Stimulated activated CD8-positive, alpha-beta memory T cell treated with anti-CD3 and anti-CD28 coated beads, Interleukin-15, amount 100 ng/mL, for 48 hours (primary cell): ENCODE data around the gene IPO5.
"Not testable (repeated sequence)": the region's sequence is repeated elsewhere in the genome, so short reads cannot be mapped to it uniquely, and the experiment has no call there.

Experiments used
- DNase-seq, 2 donors: peaks; one replicate each; pipeline ENCODE4 v3.0.0-alpha.2; 2020; ENCODE audit warnings: low read depth in 2 of 2

IPO5 gene

DNA sequence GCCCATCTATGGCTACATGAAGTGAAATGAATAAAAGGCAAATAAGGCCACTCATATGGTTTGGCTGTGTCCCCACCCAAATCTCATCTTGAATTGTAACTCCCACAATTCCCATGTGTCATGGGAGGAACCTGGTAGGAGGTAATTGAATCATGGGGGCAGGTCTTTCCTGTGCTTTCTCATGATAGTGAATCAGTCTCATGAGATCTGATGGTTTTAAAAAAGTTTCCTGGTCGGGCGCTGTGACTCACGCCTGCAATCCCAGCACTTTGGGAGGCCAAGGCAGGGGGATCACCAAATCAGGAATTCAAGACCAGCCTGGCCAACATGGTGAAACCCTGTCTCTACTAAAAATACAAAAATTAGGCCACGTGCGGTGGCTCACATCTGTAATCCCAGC, 4.2 kb upstream of the IPO5 start:
- DNase-seq = not testable (repeated sequence)

DNA sequence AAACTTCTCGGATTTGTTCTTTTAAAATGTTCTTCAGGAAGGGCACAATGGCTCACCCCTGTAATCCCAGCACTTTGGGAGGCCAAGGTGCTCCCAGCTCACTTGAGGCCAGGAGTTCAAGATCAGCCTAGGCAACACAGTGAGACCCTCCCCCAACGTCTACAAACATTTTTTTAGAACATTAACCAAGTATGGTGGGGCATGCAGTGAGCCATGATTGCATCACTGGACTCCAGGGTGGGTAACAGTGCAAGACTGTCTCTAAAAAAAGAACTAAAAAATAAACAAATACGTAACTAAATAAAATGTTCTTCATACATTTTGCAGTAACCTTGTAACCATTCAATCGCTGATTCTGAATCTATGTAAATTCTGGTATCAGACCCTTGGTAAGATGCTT, 2.1 kb upstream of the IPO5 start:
- DNase-seq = no peak

DNA sequence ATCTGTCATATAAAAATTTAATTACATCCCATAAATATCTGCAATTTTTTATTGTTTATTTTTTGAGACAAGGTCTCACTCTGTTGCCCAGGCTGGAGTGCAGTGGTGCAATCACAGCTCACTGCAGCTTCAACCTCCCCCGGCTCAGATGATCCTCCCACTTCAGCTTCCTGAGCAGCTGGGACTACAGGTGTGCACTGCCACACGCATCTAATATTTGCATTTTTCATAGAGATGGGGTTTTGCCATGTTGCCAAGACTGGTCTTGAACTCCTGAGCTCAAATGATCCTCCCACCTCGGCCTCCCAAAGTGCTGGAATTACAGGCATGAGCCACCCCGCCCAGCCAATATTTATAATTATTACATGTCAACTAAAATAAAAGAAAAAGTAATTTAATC, 644 bp upstream of the IPO5 start:
- not testable (repeated sequence) for DNase-seq

DNA sequence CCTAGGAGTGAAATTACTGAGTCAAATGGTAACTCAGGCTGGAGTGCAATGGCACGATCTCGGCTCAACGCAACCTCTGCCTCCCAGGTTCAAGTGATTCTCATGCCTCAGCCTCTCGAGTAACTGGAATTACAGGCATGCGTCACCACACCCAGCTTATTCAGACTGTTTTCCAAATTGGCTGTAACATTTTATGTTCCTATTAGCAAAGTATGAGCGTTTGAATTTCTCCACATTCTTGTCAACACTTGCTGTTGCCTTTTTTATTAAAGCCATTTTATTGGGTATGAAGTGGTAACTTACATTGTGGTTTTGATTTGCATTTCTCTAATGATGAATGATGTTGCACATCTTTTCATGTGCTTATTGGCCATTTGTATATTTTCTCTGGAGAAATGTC, 7.9 kb downstream of the IPO5 start:
- no peak for DNase-seq

DNA sequence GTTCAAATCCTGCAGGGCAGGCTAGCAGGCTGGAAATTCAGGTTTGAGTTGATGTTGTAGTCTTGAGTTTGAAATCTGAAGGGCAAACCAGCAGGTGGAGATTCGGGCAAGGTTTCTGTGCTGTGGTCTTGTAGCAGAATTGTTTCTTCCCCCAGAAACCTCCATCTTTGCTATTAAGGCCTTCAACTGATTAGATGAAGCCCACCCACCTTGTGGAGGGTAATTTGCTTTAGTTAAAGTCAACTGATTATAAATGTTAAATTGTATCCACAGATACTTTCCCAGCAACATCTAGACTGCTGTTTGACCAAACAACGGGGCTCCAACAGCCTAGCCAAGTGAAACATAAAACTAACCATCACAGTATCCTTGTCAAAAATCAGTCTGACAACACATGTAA, 9.4 kb downstream of the IPO5 start:
- DNase-seq = no peak

DNA sequence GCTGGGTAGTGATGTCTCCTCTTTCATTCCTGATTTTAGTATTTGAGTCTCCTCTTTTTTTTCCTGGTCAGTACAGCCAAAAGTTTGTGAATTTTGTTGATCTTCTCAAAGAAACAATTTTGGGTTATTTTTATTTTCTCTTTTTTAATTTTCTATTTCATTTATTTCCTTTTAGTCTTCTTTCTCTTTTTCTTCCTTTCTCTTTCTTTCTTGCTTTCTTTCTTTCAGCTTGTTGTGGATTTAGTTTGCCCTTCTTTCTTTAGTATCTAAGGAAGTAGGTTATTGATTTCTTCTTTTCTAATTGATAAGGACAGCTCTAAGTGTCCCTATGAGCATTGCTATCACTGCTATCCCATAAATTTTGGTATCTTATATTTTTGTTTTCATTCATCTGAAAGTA, 13.8 kb downstream of the IPO5 start:
- no peak for DNase-seq

DNA sequence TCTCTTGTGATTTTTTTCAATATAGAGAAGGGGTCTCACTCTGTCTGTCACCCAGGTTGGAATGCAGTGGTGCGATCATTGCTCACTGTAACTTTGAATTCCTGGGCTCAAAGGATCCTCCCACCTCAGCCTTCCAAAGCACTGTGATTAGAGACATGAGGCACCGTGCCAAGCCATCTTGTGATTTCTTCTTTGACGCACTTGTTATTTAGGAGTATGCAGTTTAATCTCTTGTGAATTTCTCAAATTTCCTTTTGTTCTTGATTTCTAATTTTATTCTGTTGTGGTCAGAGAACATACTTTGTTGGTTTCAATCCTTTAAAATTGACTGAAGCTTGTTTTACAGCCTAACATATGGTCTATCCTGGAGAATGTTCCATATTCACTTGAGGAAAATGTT, 14.5 kb downstream of the IPO5 start:
- DNase-seq = no peak

DNA sequence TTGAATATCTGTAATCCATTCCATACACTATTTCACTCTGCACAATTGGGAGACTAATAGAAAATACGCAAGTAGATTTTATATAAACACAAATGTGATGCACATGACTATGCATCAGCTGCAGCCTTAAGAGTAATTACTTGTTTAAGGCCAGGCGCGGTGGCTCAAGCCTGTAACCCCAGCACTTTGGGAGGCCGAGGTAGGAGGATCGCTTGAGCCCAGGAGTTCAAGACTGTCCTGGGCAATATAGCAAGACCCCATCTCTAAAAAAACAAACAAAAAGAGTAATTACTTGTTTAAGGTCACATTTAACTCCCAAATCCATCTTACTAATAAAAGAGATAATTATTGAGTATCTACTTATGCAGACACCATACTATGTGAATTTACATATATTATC, 18.0 kb downstream of the IPO5 start:
- no peak for DNase-seq

DNA sequence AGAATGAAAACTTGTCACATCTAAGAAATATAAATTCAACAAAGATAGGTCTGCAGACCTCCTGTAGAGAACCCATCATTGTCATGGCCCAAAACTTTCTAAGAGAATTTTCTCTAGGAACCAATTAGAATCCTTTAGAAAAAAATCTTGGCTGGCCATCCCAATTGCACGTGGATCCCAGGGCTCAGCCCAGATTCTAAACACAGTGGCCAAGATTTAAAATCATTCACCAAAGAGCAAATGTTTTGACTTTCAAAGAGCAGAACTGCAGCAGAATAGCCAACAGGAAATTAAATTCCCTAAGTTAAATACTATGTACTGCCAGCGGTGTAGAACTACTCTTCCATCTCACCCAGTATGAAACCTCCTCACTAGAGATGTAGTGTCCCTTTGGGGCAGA, 21.3 kb downstream of the IPO5 start:
- DNase-seq = no peak

DNA sequence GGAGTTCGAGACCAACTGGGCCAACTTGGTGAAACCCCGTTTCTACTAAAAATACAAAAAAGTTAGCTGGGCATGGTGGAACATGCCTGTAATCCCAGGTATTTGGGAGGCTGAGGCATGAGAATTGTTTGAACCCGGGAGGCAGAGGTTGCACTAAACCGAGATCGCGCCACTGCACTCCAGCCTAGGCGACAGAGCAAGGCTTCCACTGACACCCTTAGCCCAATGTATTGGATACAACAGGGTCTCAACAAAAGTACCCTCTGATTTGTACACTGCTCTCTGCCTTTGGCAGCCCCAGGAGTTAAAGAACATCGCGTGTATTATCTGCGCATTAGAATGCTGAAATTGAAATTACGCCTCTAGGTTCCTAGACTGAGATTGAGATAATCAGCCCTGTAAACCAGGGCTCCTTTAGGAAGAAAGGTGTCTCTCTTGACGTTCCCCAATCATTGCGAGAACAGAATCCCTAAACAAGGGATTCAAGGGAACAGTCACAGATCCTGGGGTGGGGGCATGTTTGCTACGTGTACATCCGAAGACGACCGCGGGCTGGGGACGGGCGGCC, 21.9 kb downstream of the IPO5 start:
- DNase-seq = no peak

DNA sequence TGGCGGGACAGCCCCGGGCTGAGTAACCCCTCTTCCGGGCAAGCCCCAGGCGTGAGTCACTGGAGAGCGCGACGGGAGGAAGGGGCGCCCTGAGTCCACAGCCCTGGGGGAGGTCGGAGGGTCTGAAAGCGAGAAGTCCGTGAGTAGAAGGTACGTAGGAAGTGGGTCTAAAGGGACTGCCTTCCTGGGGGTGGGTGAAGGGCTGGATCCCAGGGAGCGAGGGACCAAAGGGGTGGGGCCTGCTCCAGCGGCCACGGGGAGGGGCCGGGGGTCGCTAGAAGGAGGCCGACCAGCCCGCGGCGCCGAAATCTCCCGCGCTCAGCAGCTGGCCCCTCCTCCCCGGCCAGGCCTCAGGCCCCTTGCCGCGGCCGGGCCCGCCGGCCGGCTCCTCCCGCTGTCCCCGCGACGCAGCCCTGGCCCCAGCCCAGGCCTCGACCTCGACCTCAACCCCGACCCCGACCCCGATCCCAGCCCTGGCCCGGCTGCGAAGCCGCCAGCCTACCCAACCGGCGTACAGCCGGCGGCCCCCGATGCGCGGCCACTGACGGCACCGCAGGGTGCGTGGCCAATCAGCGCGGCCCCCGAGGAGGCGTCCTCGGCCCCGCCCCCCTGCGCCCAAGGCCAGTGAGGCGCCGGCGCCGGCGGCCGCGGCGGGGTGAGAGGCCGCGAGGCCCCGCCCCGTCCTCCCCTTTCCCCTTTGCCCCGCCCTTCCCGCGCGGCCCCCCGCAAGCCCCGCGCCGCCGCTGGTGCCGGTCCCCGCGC, 22.6 kb downstream of the IPO5 start:
- DNase-seq = peak; percentile 88 to 91

DNA sequence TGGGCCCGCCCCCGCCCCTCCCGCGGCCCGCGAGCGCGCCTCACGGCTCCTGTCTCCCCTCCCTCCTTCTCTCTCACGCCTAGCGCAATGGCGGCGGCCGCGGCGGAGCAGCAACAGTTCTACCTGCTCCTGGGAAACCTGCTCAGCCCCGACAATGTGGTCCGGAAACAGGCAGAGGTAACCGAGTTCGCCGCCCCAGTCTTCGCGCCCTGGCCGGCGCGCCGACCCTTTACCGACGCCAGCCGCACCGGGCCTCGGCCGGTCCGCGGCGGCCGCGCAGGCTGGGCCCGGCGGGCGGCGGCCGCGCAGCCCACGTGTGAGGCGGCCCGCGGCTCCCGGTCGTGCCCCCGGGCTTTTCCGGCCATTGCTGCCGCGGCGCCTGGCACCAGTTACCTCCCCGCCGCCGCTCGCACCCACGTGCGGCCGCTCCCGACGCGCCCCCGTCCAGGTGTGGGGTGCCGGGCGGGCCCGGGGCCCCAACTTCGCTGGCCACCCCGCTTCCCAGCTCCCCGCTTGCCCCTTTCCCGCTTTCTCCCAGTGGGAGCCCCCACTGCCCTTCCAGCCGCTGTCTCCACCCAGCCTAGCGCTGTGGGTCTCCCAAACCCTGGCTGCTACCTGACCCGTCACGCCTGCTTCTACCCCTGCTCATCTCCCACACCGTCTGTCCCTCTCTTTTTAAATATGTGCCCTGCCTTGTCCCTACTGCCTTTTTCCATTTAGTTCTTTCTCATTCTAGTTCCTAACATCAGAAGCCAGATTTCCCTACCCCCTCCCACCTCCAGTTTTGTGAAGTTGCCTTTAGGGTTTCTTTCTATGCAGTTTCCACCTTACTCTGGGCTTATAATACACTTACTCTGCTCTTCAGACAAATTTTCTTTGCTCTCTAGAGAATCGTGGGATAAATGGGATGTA, 23.4 kb downstream of the IPO5 start:
- peak; percentile 4 to 8 for DNase-seq

DNA sequence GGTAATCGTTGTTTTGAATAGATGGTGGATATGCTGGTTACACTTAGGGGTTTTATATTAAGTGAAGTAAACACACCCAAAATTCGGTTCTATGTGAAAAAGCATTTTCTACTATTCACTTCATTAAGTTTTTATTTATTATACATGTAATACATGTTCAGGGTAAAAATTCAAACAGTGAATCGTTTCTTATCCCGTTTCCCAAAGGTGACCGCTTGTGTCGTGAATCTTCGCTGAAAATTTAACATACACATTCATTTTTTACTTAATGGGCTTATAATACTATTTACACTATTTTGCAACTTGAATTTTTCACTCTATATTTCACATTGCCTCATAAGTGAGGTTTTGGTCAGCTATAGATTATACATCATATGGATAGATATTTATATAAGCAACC, 24.5 kb downstream of the IPO5 start:
- DNase-seq = no peak

DNA sequence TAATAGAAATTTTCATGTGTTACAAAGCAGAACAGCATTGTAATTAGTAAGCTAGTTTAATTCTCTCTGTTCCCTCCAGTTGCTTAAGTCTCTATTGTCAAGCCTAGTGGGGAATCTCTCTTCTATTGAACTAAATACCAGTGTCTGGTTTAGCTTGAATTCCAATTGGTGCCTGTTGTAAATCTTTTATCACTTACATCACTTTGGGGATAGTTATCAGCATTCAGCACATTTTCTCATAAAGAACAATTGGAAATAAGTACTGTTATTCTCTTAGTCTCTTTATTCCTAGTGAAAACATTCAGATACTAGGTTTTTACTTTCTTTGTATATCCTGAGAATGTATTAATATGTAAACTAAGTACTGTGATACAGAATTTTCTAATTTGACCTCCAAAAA, 25.2 kb downstream of the IPO5 start:
- no peak for DNase-seq

DNA sequence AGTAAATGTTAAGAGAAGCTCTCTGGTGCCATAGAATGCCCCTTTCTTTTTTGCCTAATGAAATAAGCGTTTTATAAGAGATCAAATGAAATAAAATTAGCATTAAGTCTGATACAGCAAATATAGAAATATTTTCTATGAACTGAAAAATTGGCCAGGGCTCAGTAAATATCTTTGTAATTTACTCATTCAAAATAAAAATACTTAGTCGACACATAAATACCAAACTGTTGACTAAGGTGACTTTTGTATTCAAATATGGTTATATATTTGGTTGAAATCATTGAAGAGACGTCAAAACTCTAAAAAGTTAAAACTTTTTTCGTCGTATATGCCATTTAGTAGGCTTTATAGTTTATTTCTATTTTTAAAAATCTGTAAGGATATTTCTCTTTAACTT, 25.6 kb downstream of the IPO5 start:
- no peak for DNase-seq

DNA sequence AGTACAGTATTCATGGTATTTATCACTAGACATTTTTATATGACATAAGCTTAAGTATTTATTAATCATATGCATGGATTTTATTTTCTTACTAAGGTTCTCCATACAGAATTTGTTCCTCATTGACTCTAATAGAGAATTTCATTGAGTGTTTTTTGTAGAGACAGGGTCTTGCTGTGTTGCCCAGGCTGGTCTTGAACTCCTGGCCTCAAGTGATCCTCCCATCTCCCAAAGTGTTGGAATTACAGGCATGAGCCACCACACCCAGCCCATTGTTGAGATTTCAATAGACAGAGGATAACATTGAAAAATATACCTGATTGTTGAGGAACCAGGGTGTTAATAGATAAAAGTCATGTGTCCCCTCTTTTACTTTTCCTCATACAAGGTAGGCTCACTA, 26.1 kb downstream of the IPO5 start:
- DNase-seq = no peak

DNA sequence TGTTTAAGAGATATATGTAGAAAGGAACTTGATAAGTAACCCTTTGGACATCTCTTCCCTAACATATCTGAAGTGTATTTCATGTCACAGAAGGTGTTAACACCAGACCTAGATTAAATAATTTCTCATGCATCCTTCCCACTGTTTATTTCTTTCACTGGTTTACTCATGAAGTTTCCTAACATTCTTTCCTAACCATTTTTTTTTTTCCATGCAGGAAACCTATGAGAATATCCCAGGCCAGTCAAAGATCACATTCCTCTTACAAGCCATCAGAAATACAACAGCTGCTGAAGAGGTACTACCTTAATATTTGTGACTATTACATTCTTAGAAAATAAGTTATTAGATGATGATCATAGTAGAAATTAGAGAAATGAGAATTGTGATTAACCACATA, 28.8 kb downstream of the IPO5 start:
- no peak for DNase-seq

DNA sequence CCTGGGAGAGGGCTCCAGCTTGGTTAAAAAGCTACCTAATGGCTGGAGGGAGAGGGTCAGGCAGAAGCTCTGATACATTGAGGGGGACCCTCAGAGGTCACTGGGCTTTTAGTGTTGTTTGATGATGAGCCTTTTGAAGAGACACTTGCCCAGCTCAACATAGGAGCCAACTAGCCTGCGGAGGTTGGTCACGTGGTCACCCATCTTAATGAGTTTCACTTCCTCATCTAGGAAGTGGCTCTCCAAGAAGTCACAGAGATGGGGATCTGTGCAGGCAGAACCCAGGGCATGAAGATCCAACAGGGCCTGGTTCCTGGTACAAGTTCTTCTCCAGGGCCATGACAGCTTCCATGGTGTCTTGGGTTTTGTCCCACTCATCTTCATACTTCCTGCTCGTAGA, 33.4 kb downstream of the IPO5 start:
- DNase-seq = no peak

DNA sequence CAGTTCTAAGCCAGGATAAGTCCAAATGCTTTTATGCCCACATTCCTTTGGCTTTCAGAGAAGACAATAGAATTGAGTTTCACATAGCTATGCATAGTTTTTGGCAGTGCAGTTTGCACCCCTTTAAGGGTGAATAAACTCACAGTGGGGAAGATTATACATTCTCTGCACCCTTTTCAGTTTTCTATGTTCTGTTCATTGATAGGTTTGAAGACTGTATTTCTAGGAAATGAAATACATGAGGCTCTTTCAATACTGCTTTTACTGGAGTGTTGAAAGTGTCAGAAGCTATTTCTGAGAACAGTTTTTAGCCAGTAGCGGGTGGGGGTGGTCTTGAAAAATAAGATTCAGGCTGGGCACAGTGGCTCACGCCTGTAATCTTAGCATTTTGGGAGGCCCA, 46.2 kb downstream of the IPO5 start:
- no peak for DNase-seq

DNA sequence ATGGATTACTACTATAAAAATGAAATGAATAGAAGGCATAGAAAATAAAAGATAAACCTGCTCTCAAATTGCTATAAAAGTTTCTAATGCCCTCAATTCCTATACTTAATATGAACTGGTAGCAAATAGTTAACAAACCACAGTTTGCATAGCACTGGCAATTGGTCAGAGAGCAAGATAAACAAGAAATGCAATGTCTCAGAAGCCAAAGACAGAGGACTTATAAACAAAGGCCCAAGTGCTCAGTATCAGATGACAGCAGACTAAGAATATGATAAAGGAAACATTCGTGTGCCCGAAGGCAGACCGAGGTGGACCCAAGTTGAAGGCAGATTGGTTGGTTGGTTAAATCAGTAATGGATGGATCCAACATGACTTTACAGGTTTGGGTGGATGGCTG, 50.6 kb downstream of the IPO5 start:
- DNase-seq = no peak

DNA sequence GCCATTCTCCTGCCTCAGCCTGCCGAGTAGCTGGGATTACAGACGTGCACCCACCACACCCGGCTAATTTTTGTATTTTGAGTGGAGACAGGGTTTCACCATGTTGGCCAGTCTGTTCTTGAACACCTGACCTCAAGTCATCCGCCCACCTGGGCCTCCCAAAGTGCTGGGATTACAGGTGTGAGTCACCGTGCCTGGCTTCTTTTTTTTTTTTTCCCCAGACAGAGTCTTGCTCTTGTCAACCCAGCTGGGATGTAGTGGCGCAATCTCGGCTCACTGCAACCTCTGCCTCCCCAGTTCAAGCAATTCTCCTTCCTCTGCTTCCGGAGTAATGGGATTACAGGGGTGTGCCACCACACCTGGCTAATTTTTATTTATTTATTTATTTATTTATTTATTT, 51.5 kb downstream of the IPO5 start:
- DNase-seq = not testable (repeated sequence)

DNA sequence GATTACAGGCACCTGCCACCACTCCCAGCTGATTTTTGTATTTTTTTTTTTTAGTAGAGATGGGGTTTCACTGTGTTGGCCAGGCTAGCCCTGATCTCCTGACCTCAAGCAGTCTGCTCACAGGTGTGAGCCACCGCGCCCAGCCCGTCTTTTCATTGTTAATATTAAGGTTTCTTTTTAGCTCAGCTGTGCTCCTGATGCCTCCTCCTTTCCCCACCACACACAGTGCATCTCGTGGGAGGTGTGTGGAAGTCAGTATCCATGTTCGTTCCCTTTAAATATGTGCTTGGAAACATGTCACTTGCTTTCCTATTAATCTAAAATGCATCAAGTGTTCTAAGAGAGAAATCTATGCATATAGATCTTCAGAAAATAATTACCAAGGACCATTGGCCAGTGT, 53.5 kb downstream of the IPO5 start:
- no peak for DNase-seq

DNA sequence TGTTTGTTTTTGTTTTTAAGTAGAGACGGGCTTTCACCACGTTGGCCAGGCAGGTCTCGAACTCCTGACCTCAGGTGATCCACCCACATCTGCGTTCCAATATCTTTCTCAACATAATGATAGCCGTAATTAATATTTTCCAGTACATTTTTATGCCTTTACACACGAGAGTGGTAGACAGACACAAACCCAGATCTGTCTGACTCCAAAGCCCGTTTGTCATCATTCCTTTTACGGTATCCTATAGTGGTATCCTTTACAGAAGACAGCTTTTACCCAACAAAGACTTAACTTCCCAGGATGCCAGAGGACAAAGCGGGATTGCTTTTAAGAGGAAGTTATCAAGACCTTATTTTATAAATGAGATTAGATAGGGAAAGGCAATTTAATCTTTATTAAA, 59.8 kb downstream of the IPO5 start:
- no peak for DNase-seq
